ENCODE results near the gene ACSF2.

ACSF2 gene

GRCh38 chr17:50461550-50462132 is 35.6 kb downstream of the ACSF2 start:
- no peak for TF ChIP-seq CTCF (IDR thresholded peaks at IDR 0.05; ENCODE audit: insufficient read depth, low read length)
- TF ChIP-seq SPI1 (IDR thresholded peaks at IDR 0.05; ENCODE audit: borderline replicate concordance, low read depth), result no peak
- no peak for TF ChIP-seq POLR2AphosphoS5 (IDR thresholded peaks at IDR 0.05; ENCODE audit: low read depth)
- TF ChIP-seq GABPA (IDR thresholded peaks at IDR 0.05; ENCODE audit: low read depth), result no peak
- no peak for TF ChIP-seq REST (IDR thresholded peaks at IDR 0.05; ENCODE audit: insufficient replicate concordance, low read depth)
- Histone ChIP-seq H3K27me3 (ENCODE audit: insufficient read depth, poor library complexity, severe bottlenecking) (no peaks in the 10 kb centered on the region), H3K4me3 (replicated peaks; ENCODE audit: insufficient read depth, low read length) (no peak overlapping the region), H3K27ac (replicated peaks) (no peak overlapping the region)
- no peak for DNase-seq (ENCODE audit: low read depth in 1 of 2, low spot score in 1 of 2)

- no peak overlapping the region for H3K4me3 ChIP-seq (replicated peaks; ENCODE audit: insufficient read depth, low read length)
- TF ChIP-seq POLR2AphosphoS5 (IDR thresholded peaks at IDR 0.05; ENCODE audit: low read depth) (no peak), GABPA (IDR thresholded peaks at IDR 0.05; ENCODE audit: low read depth) (no peak), REST (IDR thresholded peaks at IDR 0.05; ENCODE audit: insufficient replicate concordance, low read depth) (no peak), SPI1 (IDR thresholded peaks at IDR 0.05; ENCODE audit: borderline replicate concordance, low read depth) (no peak), CTCF (IDR thresholded peaks at IDR 0.05; ENCODE audit: insufficient read depth, low read length) (no peak)
- no peaks in the 10 kb centered on the region for H3K27me3 ChIP-seq (ENCODE audit: insufficient read depth, poor library complexity, severe bottlenecking)
- DNase-seq (ENCODE audit: low read depth in 1 of 2, low spot score in 1 of 2), result no peak
- no peak overlapping the region for H3K27ac ChIP-seq (replicated peaks)
Observed at GRCh38 chr17:50462446-50462845, 36.4 kb downstream of the ACSF2 start.

GRCh38 chr17:50464121-50464520 is 38.1 kb downstream of the ACSF2 start:
- Histone ChIP-seq H3K27me3 (ENCODE audit: insufficient read depth, poor library complexity, severe bottlenecking) (peaks cover 16% of the 10 kb centered on the region), H3K4me3 (replicated peaks; ENCODE audit: insufficient read depth, low read length) (no peak overlapping the region), H3K27ac (replicated peaks) (no peak overlapping the region)
- TF ChIP-seq REST (IDR thresholded peaks at IDR 0.05; ENCODE audit: insufficient replicate concordance, low read depth), result no peak
- no peak for TF ChIP-seq POLR2AphosphoS5 (IDR thresholded peaks at IDR 0.05; ENCODE audit: low read depth)
- no peak for TF ChIP-seq GABPA (IDR thresholded peaks at IDR 0.05; ENCODE audit: low read depth)
- no peak for TF ChIP-seq CTCF (IDR thresholded peaks at IDR 0.05; ENCODE audit: insufficient read depth, low read length)
- TF ChIP-seq SPI1 (IDR thresholded peaks at IDR 0.05; ENCODE audit: borderline replicate concordance, low read depth), result no peak
- DNase-seq (ENCODE audit: low read depth in 1 of 2, low spot score in 1 of 2), result no peak
